Measurements from ENCODE around the gene OSBP2. TPM values are rescaled to one million over a fixed set of nuclear protein-coding genes. Genes with fewer than 3 reads are reported as not detected.

OSBP2 gene
- total and polyA plus RNA-seq, 3 donors from 2014 or later = 39.5 to 68.0 (median 45.4) TPM

GRCh38 chr22:30777587-30777986, 82.9 kb downstream of the OSBP2 start:
- Histone ChIP-seq H3K9me3 (no peaks in the 10 kb centered on the region), H3K27ac (no peak overlapping the region), H3K27me3 (no peaks in the 10 kb centered on the region), H3K36me3 (ENCODE audit: low read depth, missing control alignments) (no peaks in the 10 kb centered on the region), H3K4me1 (no peaks in the 10 kb centered on the region), H3K4me3 (no peak overlapping the region)
- WGBS, 2 donors = 59 to 60% methylated on average over 3 of the region's 3 CpGs
- no peak for DNase-seq
- no peak for TF ChIP-seq CTCF (IDR thresholded peaks at IDR 0.05)
- TF ChIP-seq POLR2A (IDR thresholded peaks at IDR 0.05) = no peak
- intact Hi-C loops (cut with DNase I; ENCODE audit: low total_unique reads) = no loop called here

GRCh38 chr22:30778261-30778660, 83.6 kb downstream of the OSBP2 start:
- Histone ChIP-seq H3K27ac (no peak overlapping the region), H3K27me3 (no peaks in the 10 kb centered on the region), H3K9me3 (no peaks in the 10 kb centered on the region), H3K36me3 (ENCODE audit: low read depth, missing control alignments) (no peaks in the 10 kb centered on the region), H3K4me1 (no peaks in the 10 kb centered on the region), H3K4me3 (no peak overlapping the region)
- 81 to 85% methylated on average over 5 of the region's 5 CpGs for WGBS, 2 donors
- DNase-seq = no peak
- no peak for TF ChIP-seq CTCF (IDR thresholded peaks at IDR 0.05)
- no peak for TF ChIP-seq POLR2A (IDR thresholded peaks at IDR 0.05)
- intact Hi-C loops (cut with DNase I; ENCODE audit: low total_unique reads) = no loop called here

GRCh38 chr22:30780026-30780425, 85.4 kb downstream of the OSBP2 start:
- Histone ChIP-seq H3K27ac (no peak overlapping the region), H3K27me3 (no peaks in the 10 kb centered on the region), H3K4me1 (no peaks in the 10 kb centered on the region), H3K9me3 (no peaks in the 10 kb centered on the region), H3K36me3 (ENCODE audit: low read depth, missing control alignments) (no peaks in the 10 kb centered on the region), H3K4me3 (no peak overlapping the region)
- TF ChIP-seq CTCF (IDR thresholded peaks at IDR 0.05) (no peak), POLR2A (IDR thresholded peaks at IDR 0.05) (no peak)
- DNase-seq = no peak
- WGBS, 2 donors = 81 to 83% methylated on average over 12 of the region's 12 CpGs
- intact Hi-C loops (cut with DNase I; ENCODE audit: low total_unique reads) = no loop called here

- H3K4me1 ChIP-seq = no peaks in the 10 kb centered on the region
- H3K4me3 ChIP-seq = no peak overlapping the region
- no peaks in the 10 kb centered on the region for H3K36me3 ChIP-seq (ENCODE audit: low read depth, missing control alignments)
- TF ChIP-seq POLR2A (IDR thresholded peaks at IDR 0.05) (no peak), CTCF (IDR thresholded peaks at IDR 0.05) (no peak)
- intact Hi-C loops (cut with DNase I; ENCODE audit: low total_unique reads) = no loop called here
- DNase-seq = no peak
- no peak overlapping the region for H3K27ac ChIP-seq
- H3K9me3 ChIP-seq = no peaks in the 10 kb centered on the region
- 91 to 93% methylated on average over 6 of the region's 6 CpGs for WGBS, 2 donors
- no peaks in the 10 kb centered on the region for H3K27me3 ChIP-seq
These were observed 86.7 kb downstream of the OSBP2 start for GRCh38 chr22:30781271-30781875.

GRCh38 chr22:30782613-30783012, 87.9 kb downstream of the OSBP2 start:
- no peak overlapping the region for H3K4me3 ChIP-seq
- no peak overlapping the region for H3K27ac ChIP-seq
- no peaks in the 10 kb centered on the region for H3K4me1 ChIP-seq
- no peaks in the 10 kb centered on the region for H3K27me3 ChIP-seq
- H3K36me3 ChIP-seq (ENCODE audit: low read depth, missing control alignments) = no peaks in the 10 kb centered on the region
- H3K9me3 ChIP-seq = no peaks in the 10 kb centered on the region
- DNase-seq = no peak
- 86 to 90% methylated on average over 5 of the region's 5 CpGs for WGBS, 2 donors
- intact Hi-C loops (cut with DNase I; ENCODE audit: low total_unique reads) = no loop called here
- no peak for TF ChIP-seq POLR2A (IDR thresholded peaks at IDR 0.05)
- TF ChIP-seq CTCF (IDR thresholded peaks at IDR 0.05) = no peak

Measured in testis (tissue), 3 donors.